Esophagus muscularis mucosa (tissue), 3 donors: ENCODE measurements around the gene FOXI2.

Experiments
- POLR2A ChIP-seq: fragments of 450-650 bp; IDR thresholded peaks from one replicate; pipeline ENCODE4 v1.6.1; 2017; ENCODE audit warnings: antibody characterized with exemption, moderate library complexity, mild to moderate bottlenecking, low read depth
- POLR2AphosphoS5 ChIP-seq, 2 donors: sonication (generic); formaldehyde crosslinking; IDR thresholded peaks; one replicate each; pipeline ENCODE4 v1.6.1; 2017; ENCODE audit warnings: antibody characterized with exemption in 2 of 2
- TF ChIP-seq, protein P1 (sequence below), 3 experiments: fragments of 200-600 bp in 2 of 3; fragments of 450-650 bp in 1 of 3; sonication (generic) in 2 of 3; IDR thresholded peaks; one replicate each; pipeline ENCODE4 v1.5.1; 2017 to 2019; ENCODE audit warnings: antibody characterized with exemption in 3 of 3, mild to moderate bottlenecking in 2 of 3, moderate library complexity in 1 of 3

DNA sequence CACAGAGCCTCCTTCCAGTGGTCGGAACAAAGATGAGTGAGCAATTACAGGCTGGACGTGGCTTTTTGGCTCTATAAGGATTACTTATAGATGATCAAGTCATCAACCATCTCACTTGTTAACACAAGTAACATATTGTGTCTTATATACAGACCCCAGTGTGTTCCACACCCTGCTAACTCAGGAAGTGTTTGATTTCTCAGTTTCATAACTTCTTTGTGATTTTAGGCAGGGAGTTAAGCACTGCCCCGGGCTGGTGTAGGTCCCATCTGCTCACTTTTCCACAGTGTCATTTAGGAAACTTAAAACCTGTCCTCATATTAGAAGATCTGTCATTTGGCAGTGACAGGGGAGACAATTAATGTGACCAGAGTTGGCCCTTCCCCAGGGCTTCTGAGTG lies 6.2 kb downstream of the FOXI2 start:
- TF ChIP-seq POLR2A (no peak), POLR2AphosphoS5 (IDR thresholded peaks at IDR 0.05) (no peak)
- TF ChIP-seq, protein P1, sequence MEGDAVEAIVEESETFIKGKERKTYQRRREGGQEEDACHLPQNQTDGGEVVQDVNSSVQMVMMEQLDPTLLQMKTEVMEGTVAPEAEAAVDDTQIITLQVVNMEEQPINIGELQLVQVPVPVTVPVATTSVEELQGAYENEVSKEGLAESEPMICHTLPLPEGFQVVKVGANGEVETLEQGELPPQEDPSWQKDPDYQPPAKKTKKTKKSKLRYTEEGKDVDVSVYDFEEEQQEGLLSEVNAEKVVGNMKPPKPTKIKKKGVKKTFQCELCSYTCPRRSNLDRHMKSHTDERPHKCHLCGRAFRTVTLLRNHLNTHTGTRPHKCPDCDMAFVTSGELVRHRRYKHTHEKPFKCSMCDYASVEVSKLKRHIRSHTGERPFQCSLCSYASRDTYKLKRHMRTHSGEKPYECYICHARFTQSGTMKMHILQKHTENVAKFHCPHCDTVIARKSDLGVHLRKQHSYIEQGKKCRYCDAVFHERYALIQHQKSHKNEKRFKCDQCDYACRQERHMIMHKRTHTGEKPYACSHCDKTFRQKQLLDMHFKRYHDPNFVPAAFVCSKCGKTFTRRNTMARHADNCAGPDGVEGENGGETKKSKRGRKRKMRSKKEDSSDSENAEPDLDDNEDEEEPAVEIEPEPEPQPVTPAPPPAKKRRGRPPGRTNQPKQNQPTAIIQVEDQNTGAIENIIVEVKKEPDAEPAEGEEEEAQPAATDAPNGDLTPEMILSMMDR (IDR thresholded peaks at IDR 0.05): no peak
